K562 (cell line): ENCODE measurements around the gene SPDEF. TPM values are rescaled to one million over a fixed set of nuclear protein-coding genes. Genes with fewer than 3 reads are reported as not detected.
A peak's percentile ranks its signal among the peaks of the same experiment; 100 is the strongest.

Source experiments
- ATAC-seq: fragments of 200-7000 bp; cut with Tn5 transposase; 3 replicates; pipeline ENCODE4 v1.9.1; 2020; ENCODE audit warnings: moderate library complexity
- BruUV-seq: library from RNA; stranded (reverse); fragments of 400-500 nt; replicated peaks from 2 replicates; lab custom pipeline; 2021; lab: Mats Ljungman, UMichigan
- CTCF ChIA-PET: fragments of 300-600 bp; formaldehyde crosslinking; extraction: SDS; loops from one replicate; lab custom pipeline; 2021; ENCODE audit warnings: low intra/inter-chr PET ratio; lab: Yijun Ruan, JAX
- POLR2A ChIA-PET: fragments of 300-600, 350-650 bp; sonication (Branson Sonifier 250); formaldehyde crosslinking; extraction: SDS; loops from one replicate; lab custom pipeline; 2021; ENCODE audit warnings: antibody characterized with exemption, inconsistent platforms; lab: Yijun Ruan, JAX
- DNase-seq, 4 experiments: peaks; one replicate each; pipeline versions ENCODE4 v3.0.0 to v3.0.0-alpha.2; 2011 to 2018; ENCODE audit warnings: low spot score in 3 of 4, mixed read lengths in 3 of 4; ENCODE audit errors: extremely low read depth in 1 of 4
- FAIRE-seq: peaks from 2 replicates; lab custom pipeline; 2011; peaks lifted over from hg19 to GRCh38; lab: Jason Lieb, UNC
- H2AFZ ChIP-seq: 2 replicates; pipeline ENCODE4 v1.6.0; 2011; ENCODE audit warnings: low read depth, low read length, control low read depth, inconsistent platforms
- H3K27ac ChIP-seq: fragments of 200-600 bp; 3 replicates; pipeline ENCODE4 v1.8.0; 2011; ENCODE audit warnings: low read depth, mild to moderate bottlenecking, control low read depth, inconsistent platforms, low read length, moderate library complexity, mixed read lengths; ENCODE audit errors: extremely low read depth
- H3K27me3 ChIP-seq, 2 experiments: fragments of 300-600 bp in 1 of 2; 2 replicates in 1 of 2; 3 replicates in 1 of 2; pipeline versions ENCODE4 v1.6.0 to v1.8.0; 2011; ENCODE audit warnings: inconsistent platforms in 2 of 2, low read length in 2 of 2, mild to moderate bottlenecking in 1 of 2, mixed read lengths in 1 of 2, moderate library complexity in 1 of 2; ENCODE audit not compliant: control insufficient read depth in 2 of 2, insufficient read depth in 2 of 2
- H3K36me3 ChIP-seq: fragments of 300-600 bp; 3 replicates; pipeline ENCODE4 v1.8.0; 2011; ENCODE audit warnings: mild to moderate bottlenecking, low read length, inconsistent platforms; ENCODE audit not compliant: control insufficient read depth, insufficient read depth
- H3K4me1 ChIP-seq, 2 experiments: fragments of 200-600 bp in 1 of 2; replicated peaks in 1 of 2; 2 replicates in 1 of 2; 3 replicates in 1 of 2; pipeline versions ENCODE4 v1.5.1 to v1.8.0; 2011; ENCODE audit warnings: inconsistent platforms in 2 of 2, low read length in 2 of 2, mild to moderate bottlenecking in 1 of 2, mixed read lengths in 1 of 2, moderate library complexity in 1 of 2; ENCODE audit not compliant: control insufficient read depth in 2 of 2, insufficient read depth in 2 of 2
- H3K4me2 ChIP-seq: 2 replicates; pipeline ENCODE4 v1.6.1; 2011; ENCODE audit warnings: low read length, control low read depth, inconsistent platforms, mixed read lengths; ENCODE audit not compliant: insufficient read depth
- H3K4me3 ChIP-seq: fragments of 200-600 bp; sonication (generic), shearing (Covaris generic); 2 replicates; pipeline ENCODE4 v1.5.1; 2016; ENCODE audit warnings: control low read depth, inconsistent platforms
- H3K79me2 ChIP-seq: fragments of 200-600 bp; 3 replicates; pipeline ENCODE4 v1.8.0; 2011; ENCODE audit warnings: low read length, inconsistent platforms; ENCODE audit not compliant: control insufficient read depth, insufficient read depth
- H3K9ac ChIP-seq, 2 experiments: 2 replicates each; pipeline versions ENCODE4 v1.6.0 to v1.6.1; 2011; ENCODE audit warnings: low read depth in 2 of 2, low read length in 2 of 2, control low read depth in 1 of 2, inconsistent platforms in 1 of 2, mild to moderate bottlenecking in 1 of 2, mixed read lengths in 1 of 2; ENCODE audit not compliant: insufficient read depth in 1 of 2
- H3K9me1 ChIP-seq: one replicate; pipeline ENCODE4 v1.6.0; 2011; ENCODE audit warnings: inconsistent platforms, mild to moderate bottlenecking, low read length, moderate library complexity; ENCODE audit not compliant: control insufficient read depth, insufficient read depth
- H3K9me3 ChIP-seq: replicated peaks from 2 replicates; pipeline ENCODE4 v1.5.1; 2011; ENCODE audit warnings: low read depth, low read length, inconsistent platforms; ENCODE audit not compliant: control insufficient read depth, insufficient read depth
- H4K20me1 ChIP-seq: replicated peaks from 2 replicates; pipeline ENCODE4 v1.6.1; 2011; ENCODE audit warnings: low read length, inconsistent platforms, mixed read lengths; ENCODE audit not compliant: control insufficient read depth, insufficient read depth
- ADNP ChIP-seq: fragments of 200-800 bp; sonication (Bioruptor generic); IDR thresholded peaks from 2 replicates; pipeline ENCODE4 v1.6.1; 2016; ENCODE audit warnings: missing genetic modification characterization, missing compliant biosample characterization
- BHLHE40 ChIP-seq: IDR thresholded peaks from 2 replicates; pipeline ENCODE4 v1.6.1; 2011; ENCODE audit warnings: low read length, improper control_type of control experiment
- BMI1 ChIP-seq: fragments of 150-350 bp; IDR thresholded peaks from 2 replicates; pipeline ENCODE4 v1.6.1; 2014; ENCODE audit warnings: low read length
- CHCHD3 ChIP-seq: fragments of 250-450 bp; sonication (Bioruptor Pico); IDR thresholded peaks from 2 replicates; pipeline ENCODE4 v2.1.2; 2022; ENCODE audit warnings: mild to moderate bottlenecking
- FOXM1 ChIP-seq, 2 experiments: fragments of 450-650 bp in 1 of 2; sonication (generic) in 1 of 2; formaldehyde crosslinking in 1 of 2; IDR thresholded peaks; 2 replicates each; pipeline versions ENCODE4 v1.6.1 to v1.9.0; 2017 to 2022; ENCODE audit warnings: low read depth in 2 of 2, mild to moderate bottlenecking in 2 of 2, missing genetic modification reagents in 1 of 2, moderate library complexity in 1 of 2
- GATAD2A ChIP-seq: fragments of 450-650 bp; IDR thresholded peaks from 2 replicates; pipeline ENCODE4 v1.6.1; 2017
- HCFC1 ChIP-seq: IDR thresholded peaks from 2 replicates; pipeline ENCODE4 v1.6.1; 2012; ENCODE audit warnings: low read depth, low read length, improper control_type of control experiment
- HOXB6 ChIP-seq: fragments of 250-450 bp; sonication (Bioruptor Pico); IDR thresholded peaks from 2 replicates; pipeline ENCODE4 v1.5.1; 2022; ENCODE audit warnings: mild to moderate bottlenecking, borderline replicate concordance
- MECOM ChIP-seq: fragments of 250-450 bp; sonication (Bioruptor Pico); IDR thresholded peaks from 2 replicates; pipeline ENCODE4 v1.8.0; 2022; ENCODE audit warnings: inconsistent platforms
- MEF2D ChIP-seq: conservative IDR thresholded peaks from 2 replicates; pipeline ENCODE4 v1.6.1; 2016; ENCODE audit warnings: low read depth, missing genetic modification characterization, missing compliant biosample characterization
- NFE2L1 ChIP-seq: fragments of 450-650 bp; IDR thresholded peaks from 2 replicates; pipeline ENCODE4 v1.6.1; 2016; ENCODE audit warnings: missing genetic modification characterization, low read depth, mild to moderate bottlenecking, missing compliant biosample characterization, moderate library complexity, borderline replicate concordance
- SIX5 ChIP-seq, 2 experiments: IDR thresholded peaks; 2 replicates each; pipeline ENCODE4 v1.6.1; 2011; ENCODE audit warnings: low read length in 2 of 2, borderline replicate concordance in 1 of 2, low read depth in 1 of 2, mild to moderate bottlenecking in 1 of 2, moderate library complexity in 1 of 2; ENCODE audit not compliant: insufficient read depth in 1 of 2
- SNIP1 ChIP-seq: fragments of 450-650 bp; IDR thresholded peaks from 2 replicates; pipeline ENCODE4 v1.7.1; 2017; ENCODE audit warnings: low read depth, mild to moderate bottlenecking
- STAG1 ChIP-seq: sonication (generic); formaldehyde crosslinking; IDR thresholded peaks from 2 replicates; pipeline ENCODE4 v1.5.0; 2020; ENCODE audit warnings: missing genetic modification reagents, borderline replicate concordance
- XRCC4 ChIP-seq: IDR thresholded peaks from one replicate; pipeline ENCODE4 v1.6.1; 2011; ENCODE audit not compliant: insufficient read depth, insufficient read length; ENCODE audit errors: extremely low read depth
- YY1 ChIP-seq, 3 experiments: IDR thresholded peaks; 2 replicates each; pipeline ENCODE4 v1.6.1; 2011; ENCODE audit warnings: low read length in 2 of 3, mild to moderate bottlenecking in 2 of 3, moderate library complexity in 2 of 3, borderline replicate concordance in 1 of 3, control low read depth in 1 of 3, low read depth in 1 of 3; ENCODE audit not compliant: insufficient read depth in 3 of 3, insufficient replicate concordance in 2 of 3, control insufficient read depth in 1 of 3, insufficient read length in 1 of 3; ENCODE audit errors: extremely low read depth in 1 of 3
- ZC3H4 ChIP-seq: sonication (generic); formaldehyde crosslinking; IDR thresholded peaks from 2 replicates; pipeline ENCODE4 v1.9.0; 2021; ENCODE audit warnings: missing genetic modification reagents, borderline replicate concordance
- ZNF277 ChIP-seq: fragments of 250-450 bp; sonication (Bioruptor Pico); IDR thresholded peaks from 2 replicates; pipeline ENCODE4 v1.8.0; 2022; ENCODE audit warnings: inconsistent platforms, mild to moderate bottlenecking, moderate library complexity, borderline replicate concordance
- ZNF589 ChIP-seq: fragments of 200-800 bp; sonication (Bioruptor generic); IDR thresholded peaks from 2 replicates; pipeline ENCODE4 v1.6.1; 2016; ENCODE audit warnings: low read depth, missing genetic modification characterization, missing compliant biosample characterization
- ZNF696 ChIP-seq: fragments of 250-450 bp; sonication (Bioruptor Pico); conservative IDR thresholded peaks from 2 replicates; pipeline ENCODE4 v1.4.0; 2020; ENCODE audit warnings: mild to moderate bottlenecking, moderate library complexity
- ZNF77 ChIP-seq: fragments of 250-450 bp; sonication (Bioruptor Pico); IDR thresholded peaks from 2 replicates; pipeline ENCODE4 v1.5.0; 2020
- WGBS: fragments of 100-300 bp; shearing (Covaris generic); methylation state at CpG from one replicate; pipeline ENCODE4 v1.1.6; 2016; ENCODE audit warnings: low coverage, mixed read lengths; ENCODE audit not compliant: insufficient coverage; ENCODE audit errors: missing lambda C conversion rate; 5-methylcytosine and 5-hydroxymethylcytosine counted together
- in situ Hi-C: fragments of 300-500 bp; cut with MboI; formaldehyde crosslinking; loops from 4 replicates; pipeline ENCODE4 v1.15.0; 2018; ENCODE audit warnings: inconsistent platforms, mixed read lengths
- intact Hi-C: fragments of 100-400 bp; cut with micrococcal nuclease; formaldehyde crosslinking; loops from 2 replicates; pipeline ENCODE4 v1.14.2; 2022
- polyA plus RNA-seq, 8 experiments: library from polyadenylated mRNA; depleted of rRNA in 4 of 8; stranded (reverse) in 5 of 8; unstranded in 3 of 8; fragments of >200 nt; fragmentation: Nextera tagmentation in 2 of 8; fragmentation: Illumina TruSeq in 1 of 8; extraction: Ambion mirVana in 2 of 8; extraction: Trizol in 1 of 8; gene quantifications; 2 replicates each; pipeline versions ENCODE4 v1.2.1 to v1.2.3, GENCODE V29; 2011 to 2014; ENCODE audit warnings: inconsistent platforms in 1 of 8, missing spikeins in 1 of 8
- total RNA-seq, 7 experiments: library from RNA; depleted of rRNA in 6 of 7; stranded (reverse); fragments of >200 nt in 6 of 7; fragmentation: Illumina TruSeq in 2 of 7; extraction: Trizol in 2 of 7; gene quantifications; 2 replicates each; pipeline versions ENCODE4 v1.2.1 to v1.2.3, GENCODE V29; 2011 to 2021; ENCODE audit warnings: low replicate concordance in 1 of 7

SPDEF gene
- total and polyA plus RNA-seq, 9 of the 15 experiments (the other 6 are each of a cell fraction or from before 2014, with no cell fraction given) = 0.04 to 0.12 (median 0.11) TPM; not detected in 5

GRCh38 chr6:34544052-34544604, 12.0 kb downstream of the SPDEF start:
- Histone ChIP-seq H3K9me3 (no peaks in the 10 kb centered on the region), H3K4me3 (no peak overlapping the region), H3K9ac (peak overlapping the region in 1 of 2 experiments; percentile 10; a peak in 2 of 4 replicates), H4K20me1 (no peaks in the 10 kb centered on the region; the same call in 1 of the 2 replicates), H3K79me2 (no peaks in the 10 kb centered on the region), H2AFZ (peak overlapping the region; percentile 49), H3K4me1 (peaks cover 24 to 54% of the 10 kb centered on the region in 2 experiments), H3K9me1 (no peaks in the 10 kb centered on the region), H3K27ac (no peak overlapping the region), H3K4me2 (no peak overlapping the region; the same call in 1 of the 2 replicates), H3K36me3 (no peaks in the 10 kb centered on the region), H3K27me3 (no peaks in the 10 kb centered on the region)
- 90% methylated on average over 25 of the region's 27 CpGs for WGBS
- FAIRE-seq (no peak), ATAC-seq (no peak), DNase-seq (no peak)
- in situ Hi-C loops = no loop called here
- intact Hi-C loops = no loop called here
- CTCF ChIA-PET = no interaction called here
- no TSS peak for BruUV-seq
- POLR2A ChIA-PET = interaction anchor here (0.6 to 2.8 kb wide), 4 partner anchors 11 to 66 kb away, joined by 3 to 15 read pairs (median 3); partner anchors contain the start of gene SPDEF
- TF ChIP-seq ZNF696 (no peak), YY1 (IDR thresholded peaks at IDR 0.05; ENCODE audit: borderline replicate concordance in 1 of 3, control insufficient read depth in 1 of 3, extremely low read depth in 1 of 3, insufficient read depth in 3 of 3, insufficient read length in 1 of 3, insufficient replicate concordance in 2 of 3, low read depth in 1 of 3, low read length in 2 of 3) (no peak), MEF2D (tag) (no peak), HCFC1 (no peak), CHCHD3 (no peak), HOXB6 (CRISPR knock-in tag) (no peak), NFE2L1 (no peak), XRCC4 (no peak), ZC3H4 (0 out of 2 replicates have a peak, but pooled peaks have one; percentile 36), SIX5 (IDR thresholded peaks at IDR 0.05; ENCODE audit: borderline replicate concordance in 1 of 2, insufficient read depth in 1 of 2, low read depth in 1 of 2, low read length in 2 of 2) (no peak), MECOM (CRISPR knock-in tag) (no peak), GATAD2A (no peak), BHLHE40 (no peak), ZNF277 (CRISPR knock-in tag) (no peak), FOXM1 (IDR thresholded peaks at IDR 0.05; ENCODE audit: low read depth) (no peak), FOXM1 (CRISPR knock-in tag; IDR thresholded peaks at IDR 0.05; ENCODE audit: low read depth) (no peak), BMI1 (no peak), SNIP1 (no peak), STAG1 (CRISPR knock-in tag) (peak; percentile 44; the same call in 1 of the 2 replicates), ZNF589 (CRISPR knock-in tag) (no peak), ZNF77 (CRISPR knock-in tag) (no peak), ADNP (tag) (no peak)
